Daoy (cell line): ENCODE data around the gene SLC41A3. TPM values are rescaled to one million over a fixed set of nuclear protein-coding genes. Genes with fewer than 3 reads are reported as not detected.
A peak's percentile ranks its signal among the peaks of the same experiment; 100 is the strongest.
"Not testable (repeated sequence)": the region's sequence is repeated elsewhere in the genome, so short reads cannot be mapped to it uniquely, and the experiment has no call there.

ENCODE experiments used
- DNase-seq: peaks from one replicate; pipeline ENCODE4 v3.0.0-alpha.2; 2015; ENCODE audit warnings: low read depth
- total RNA-seq: library from RNA; depleted of rRNA; stranded (reverse); fragments of >200 nt; shearing (Covaris generic); gene quantifications from 2 replicates; pipeline ENCODE4 v1.2.3, GENCODE V29; 2014

The SLC41A3 gene
- total RNA-seq, 1 experiment from 2014 or later: 30.6 TPM

DNA sequence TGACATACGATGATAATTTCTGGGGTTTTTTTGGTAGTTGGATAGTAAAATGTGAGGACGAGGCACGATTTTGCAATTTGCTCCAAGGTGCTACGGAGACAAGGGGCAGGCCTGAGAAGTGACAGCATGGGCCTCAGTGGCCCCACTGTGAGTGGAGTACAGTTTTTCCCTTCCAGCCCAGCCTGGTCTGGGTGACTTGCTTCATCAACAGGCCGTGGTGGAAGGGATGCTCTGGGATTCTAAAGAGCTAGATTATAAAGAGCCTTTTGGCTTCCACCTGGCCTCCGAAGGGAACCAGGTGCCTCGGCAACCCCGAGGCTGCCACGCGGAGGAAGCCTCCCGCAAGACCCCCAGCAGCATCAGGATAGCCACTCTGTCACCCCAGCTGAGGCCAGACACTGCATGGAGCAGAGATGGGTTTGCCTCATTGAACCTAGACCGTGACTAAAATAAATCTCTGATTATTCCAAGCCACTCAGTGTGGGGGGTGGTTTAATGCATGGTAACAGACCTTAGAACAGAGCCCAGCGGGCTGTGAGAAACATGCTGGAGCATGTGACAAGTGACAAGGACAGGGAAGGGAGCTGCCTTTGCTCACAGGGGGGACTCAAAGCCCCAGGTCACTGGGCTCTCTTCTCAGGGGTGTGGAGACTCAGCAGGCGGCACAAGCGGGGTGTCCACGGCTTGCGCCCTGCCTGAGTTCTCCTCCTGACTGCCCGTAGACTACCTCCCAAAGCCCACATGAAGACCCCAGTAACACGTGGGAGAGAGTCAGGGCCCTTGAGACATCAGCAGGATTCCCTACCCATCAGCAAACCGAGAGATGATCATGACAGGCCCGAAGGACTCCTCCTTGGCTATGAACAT, 22.6 kb upstream of the SLC41A3 start:
- no peak for DNase-seq

GRCh38 chr3:126105691-126106187, 21.8 kb upstream of the SLC41A3 start:
- DNase-seq: peak; percentile 0

DNA sequence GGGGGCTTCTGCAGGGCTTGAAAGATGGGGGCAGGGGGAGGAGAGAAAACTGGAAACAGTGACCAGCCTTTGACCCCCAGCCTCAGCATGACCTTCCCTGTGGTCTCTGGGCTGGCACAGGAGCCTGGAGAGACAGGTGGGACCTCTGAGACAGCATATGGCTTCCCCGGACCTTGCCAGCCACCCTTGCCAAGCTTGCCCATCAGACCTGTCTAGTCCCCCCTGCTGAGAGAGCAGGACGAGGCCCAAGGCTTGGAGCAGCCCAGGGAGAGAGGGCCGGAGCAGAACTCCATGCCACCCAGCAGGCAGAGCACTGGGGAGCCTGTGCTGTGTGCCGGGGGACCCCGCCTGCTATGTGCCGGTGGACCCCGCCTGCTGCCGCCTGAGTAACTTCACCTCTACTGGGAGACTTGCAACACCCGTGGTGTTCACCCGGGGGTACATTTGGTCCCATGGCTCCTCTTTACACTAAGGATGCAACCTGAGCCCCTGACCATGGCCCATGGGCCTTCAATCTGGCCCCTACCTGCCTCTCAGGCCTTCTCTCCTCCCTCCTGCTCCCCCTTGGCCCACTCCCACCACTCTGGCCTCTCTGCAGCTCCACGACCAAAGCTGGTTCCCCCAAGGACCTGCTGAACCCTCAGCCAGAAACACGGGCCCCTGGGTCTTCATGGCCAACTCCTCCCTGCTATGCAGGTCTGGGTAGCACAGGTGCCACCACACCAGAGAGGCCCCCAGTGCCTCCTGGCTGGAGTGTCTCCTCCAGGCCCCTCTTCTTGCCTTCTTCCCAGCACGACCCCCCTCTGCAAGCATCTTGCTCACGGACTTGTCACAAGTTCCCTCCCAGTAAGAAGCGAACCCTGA, 21.1 kb upstream of the SLC41A3 start:
- peak; percentile 0 for DNase-seq

GRCh38 chr3:126104028-126104635, 20.2 kb upstream of the SLC41A3 start:
- DNase-seq: no peak

DNA sequence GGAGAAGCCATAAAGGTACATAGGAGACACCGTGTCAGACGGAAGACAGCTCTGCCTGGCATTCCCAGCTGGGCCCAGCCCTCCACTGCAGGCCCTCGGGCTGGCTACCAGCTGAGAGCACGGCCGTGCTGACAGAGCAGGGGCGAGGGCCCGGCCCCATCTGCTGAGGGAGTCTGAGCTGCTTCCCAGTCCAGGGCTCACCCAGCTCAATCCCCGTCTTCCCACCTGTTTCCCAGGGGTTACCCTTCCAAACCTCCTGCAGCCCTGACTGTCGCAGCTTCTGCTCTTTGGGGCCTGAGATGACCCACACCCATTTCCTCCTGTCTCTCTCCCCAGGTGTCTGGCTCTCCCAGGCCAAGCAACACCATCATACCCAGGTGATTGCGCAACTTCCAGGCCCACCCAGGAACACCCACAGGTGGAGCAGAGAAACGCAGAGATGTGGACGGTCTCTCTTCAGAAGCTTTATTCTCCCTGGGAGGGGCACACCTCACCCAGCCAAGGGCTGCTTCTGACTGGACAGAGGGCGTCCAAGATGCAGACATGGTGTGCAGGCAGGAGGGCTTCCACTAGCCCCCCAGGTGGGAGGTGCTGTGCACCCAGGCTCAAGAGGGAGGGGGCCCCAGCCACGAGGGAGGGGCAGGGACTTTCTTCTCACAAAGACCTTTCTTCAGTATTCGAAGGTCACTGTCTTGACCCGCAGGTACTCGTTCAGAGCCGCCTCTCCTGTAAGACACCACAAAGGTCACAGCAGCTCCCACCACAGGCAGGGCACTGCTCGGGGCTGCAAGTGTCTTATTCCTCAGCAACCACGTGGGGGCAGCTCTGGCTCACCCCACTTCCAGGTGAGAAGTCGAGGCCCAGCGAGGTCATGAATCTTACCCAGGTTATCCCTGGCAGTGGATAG, 19.4 kb upstream of the SLC41A3 start:
- no peak for DNase-seq

- no peak for DNase-seq
Observed at GRCh38 chr3:126102530-126102951, 18.6 kb upstream of the SLC41A3 start.

- no peak for DNase-seq
Observed at GRCh38 chr3:126102011-126102410, 18.1 kb upstream of the SLC41A3 start.

GRCh38 chr3:126101521-126101982, 17.6 kb upstream of the SLC41A3 start:
- DNase-seq: no peak

GRCh38 chr3:126100634-126101301, 16.8 kb upstream of the SLC41A3 start:
- DNase-seq: peak; percentile 88

DNA sequence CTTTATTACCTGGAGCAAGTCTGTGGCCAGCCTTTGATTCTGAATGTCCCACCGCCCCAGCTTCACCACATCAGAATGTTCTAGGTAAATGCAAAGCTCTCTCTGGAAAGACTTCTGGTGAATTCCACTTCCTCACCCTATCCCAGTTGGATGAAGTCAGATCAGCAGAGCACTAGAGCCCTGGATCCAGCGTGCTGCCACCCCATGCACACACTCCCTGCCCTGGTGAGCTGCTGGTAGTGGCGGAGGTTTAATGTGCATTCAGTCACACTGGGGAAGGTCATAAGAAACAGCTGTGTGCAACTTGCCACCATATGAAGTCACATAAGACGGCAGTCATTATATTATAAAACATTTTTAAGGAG, 16.3 kb upstream of the SLC41A3 start:
- no peak for DNase-seq

DNA sequence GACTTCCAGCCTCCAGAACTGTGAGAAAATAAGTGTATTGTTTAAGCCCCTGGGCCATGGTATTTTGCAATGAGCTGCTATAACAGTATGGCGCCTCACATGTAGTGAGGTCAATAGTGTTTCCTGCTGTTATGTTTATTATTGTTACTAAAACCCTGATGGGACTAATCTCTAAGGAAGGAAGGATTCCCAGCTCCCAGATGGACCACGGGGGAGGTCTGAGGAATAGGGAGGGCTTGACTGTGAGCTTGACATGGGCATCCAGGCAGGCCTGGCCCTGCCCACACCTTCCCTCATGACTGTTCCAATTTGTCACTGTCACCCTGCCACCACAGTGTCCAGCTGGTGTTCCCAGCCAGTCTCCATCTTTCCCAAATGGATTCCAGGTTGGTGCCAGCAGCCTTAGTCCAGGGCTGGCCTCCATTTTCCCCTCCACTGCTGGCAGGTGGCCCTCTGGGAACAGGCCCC, 14.5 kb upstream of the SLC41A3 start:
- peak; percentile 43 for DNase-seq

GRCh38 chr3:126097801-126098200, 13.9 kb upstream of the SLC41A3 start:
- no peak for DNase-seq

- not testable (repeated sequence) for DNase-seq
Observed at GRCh38 chr3:126096274-126096673, 12.3 kb upstream of the SLC41A3 start.

- DNase-seq: not testable (repeated sequence)
Observed at GRCh38 chr3:126092128-126092527, 8.2 kb upstream of the SLC41A3 start.

DNA sequence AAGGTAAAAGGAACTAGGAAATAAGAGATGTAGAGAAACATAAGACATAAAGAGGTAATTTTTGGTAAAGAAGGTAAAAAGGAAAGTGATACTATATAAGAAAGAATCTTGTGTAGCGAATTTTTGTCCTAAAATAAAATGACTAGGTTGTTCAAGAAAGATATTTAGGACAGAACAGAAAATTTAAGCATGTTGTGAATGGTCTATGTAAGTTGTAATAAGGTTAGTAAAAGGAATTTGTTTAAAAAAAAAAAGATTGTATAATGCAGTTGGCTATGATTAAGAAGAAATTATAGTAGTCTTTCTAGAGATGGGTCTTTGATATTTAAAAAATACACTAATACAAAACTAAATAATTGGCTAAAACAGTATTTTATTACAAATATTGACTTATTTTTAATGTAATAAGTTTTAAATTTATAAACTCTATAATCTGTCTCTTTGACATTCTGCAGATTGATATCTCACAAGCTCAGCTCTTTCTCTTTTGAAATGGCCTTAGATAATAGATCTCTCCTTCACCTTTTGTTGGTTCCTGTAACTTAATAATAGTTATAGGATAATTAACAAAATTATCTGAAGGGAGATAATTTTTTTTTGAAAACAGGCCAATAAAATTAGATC, 3.7 kb upstream of the SLC41A3 start:
- DNase-seq: no peak

DNA sequence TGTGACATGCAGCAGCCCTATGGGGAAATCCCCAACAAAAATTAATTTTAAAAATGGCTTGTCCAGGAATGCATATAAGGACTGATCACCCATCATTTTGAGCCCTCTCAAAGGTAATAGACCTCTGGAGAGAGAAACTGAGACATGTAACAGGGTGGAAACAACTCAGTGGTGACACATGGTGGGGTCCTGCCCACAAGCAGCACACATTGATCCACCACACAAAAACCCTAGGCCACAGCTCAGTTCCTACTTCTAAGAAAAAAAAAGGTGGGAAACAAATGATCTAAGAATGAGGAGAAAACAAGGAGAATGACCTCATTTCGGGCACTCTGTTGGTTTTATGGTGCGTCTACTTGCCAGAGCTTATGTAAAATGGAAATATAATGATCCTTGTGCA, 1.9 kb upstream of the SLC41A3 start:
- no peak for DNase-seq

GRCh38 chr3:126085276-126085675, 1.4 kb upstream of the SLC41A3 start:
- DNase-seq: no peak

- DNase-seq: no peak
Observed at GRCh38 chr3:126084768-126085180, 850 bp upstream of the SLC41A3 start.

DNA sequence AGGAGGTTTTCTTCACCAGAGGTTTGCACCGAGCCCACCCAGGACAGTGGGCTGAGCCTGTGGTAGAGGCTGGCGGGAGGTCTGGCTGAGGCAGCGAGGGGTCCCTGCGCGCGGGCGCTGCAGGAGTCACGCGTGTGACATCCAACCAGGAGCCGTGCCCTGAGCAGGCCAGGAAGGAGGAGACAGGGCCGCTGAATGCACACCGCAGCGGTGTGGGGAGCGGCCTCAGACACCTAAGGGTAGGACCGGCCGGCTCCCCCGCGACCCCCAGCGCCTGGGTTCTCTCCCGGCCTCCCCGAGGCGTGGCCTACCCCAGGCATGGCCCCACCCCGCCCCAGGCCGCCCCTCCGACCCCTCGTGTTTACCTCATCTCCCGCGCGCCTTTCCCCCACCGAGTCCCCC, 412 bp downstream of the SLC41A3 start:
- peak; percentile 63 for DNase-seq

DNA sequence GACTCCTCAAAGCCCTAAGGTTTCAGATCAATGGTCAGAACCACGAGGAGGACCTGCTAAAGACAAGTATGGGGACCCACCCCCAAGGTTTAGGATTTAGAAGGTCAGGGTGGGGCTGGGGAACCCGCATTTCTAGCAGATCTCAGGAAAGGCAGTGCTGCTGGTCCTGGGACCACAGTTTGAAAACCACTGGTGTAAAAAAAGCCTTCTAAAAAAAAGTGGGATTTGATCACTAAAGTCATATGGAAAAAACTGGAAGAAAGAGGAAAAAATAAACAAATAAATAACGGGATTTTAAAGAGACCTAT, 832 bp downstream of the SLC41A3 start:
- DNase-seq: no peak
